Effector CD8-positive, alpha-beta T cell (primary cell): ENCODE data around the gene PASD1.
"Not testable (repeated sequence)": the region's sequence is repeated elsewhere in the genome, so short reads cannot be mapped to it uniquely, and the experiment has no call there.

Source experiments
- DNase-seq: peaks from one replicate; lab custom pipeline; 2025; lab: John Stamatoyannopoulos, UW

The PASD1 gene

GRCh38 chrX:151624677-151625076 is 61.2 kb downstream of the PASD1 start:
- DNase-seq: no peak

DNA sequence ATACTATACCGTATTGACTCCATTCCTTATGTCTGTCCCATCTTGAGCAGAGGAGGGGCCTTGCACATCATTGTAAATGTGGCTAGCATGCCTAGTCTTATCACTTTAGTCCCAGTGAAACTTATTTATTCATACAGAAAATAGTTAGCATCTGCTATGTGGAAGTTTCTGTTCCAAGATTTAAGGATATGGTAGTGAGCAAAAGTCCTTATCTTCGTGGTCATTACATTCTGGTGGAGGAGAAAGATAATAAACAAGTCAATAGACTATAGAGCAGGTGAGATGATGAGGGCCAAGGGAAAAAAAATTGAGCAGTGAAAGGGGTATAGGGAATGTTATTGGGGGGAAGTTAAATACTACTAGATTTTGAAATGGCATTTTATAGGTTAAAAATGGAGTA is 68.3 kb downstream of the PASD1 start:
- no peak for DNase-seq

DNA sequence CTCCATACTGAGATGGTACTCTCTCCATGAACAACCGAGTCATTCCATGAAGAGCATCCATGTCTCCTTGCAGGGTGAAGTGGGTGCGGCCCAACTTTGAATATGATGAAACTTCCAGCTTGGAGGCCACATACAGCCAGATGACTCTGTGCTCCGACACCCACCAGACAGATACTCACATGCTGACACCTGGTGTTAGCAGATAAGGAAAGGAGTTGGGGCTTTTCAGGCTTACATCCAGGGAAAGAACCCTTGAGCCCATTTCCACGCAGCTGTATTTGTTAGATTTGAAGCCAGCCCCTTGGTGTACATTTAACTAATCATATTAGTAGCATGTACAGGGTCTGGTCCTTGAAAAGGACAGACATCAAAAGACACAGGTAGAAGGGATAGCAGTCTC is 69.7 kb downstream of the PASD1 start:
- no peak for DNase-seq

DNA sequence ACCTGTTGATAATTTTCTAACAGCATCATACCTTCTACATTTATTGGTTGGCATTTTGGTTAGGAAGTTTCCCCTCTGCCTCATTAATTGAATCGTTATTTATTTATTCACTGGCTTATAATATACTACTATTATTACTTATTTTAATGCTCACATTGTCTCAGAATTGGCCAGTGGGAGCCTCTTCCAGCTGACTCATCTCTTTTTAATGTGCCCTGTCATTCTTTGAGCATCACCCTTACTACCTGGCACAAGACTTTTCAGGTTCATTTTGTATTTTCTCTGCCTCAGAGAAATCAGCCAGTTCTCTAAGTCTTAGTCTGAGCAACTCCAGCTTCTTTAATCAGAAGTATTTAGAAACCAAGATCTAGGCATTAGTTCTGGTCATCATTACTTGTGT is 71.5 kb downstream of the PASD1 start:
- DNase-seq: no peak

- DNase-seq: no peak
Observed at GRCh38 chrX:151641564-151641963, 78.1 kb downstream of the PASD1 start.

DNA sequence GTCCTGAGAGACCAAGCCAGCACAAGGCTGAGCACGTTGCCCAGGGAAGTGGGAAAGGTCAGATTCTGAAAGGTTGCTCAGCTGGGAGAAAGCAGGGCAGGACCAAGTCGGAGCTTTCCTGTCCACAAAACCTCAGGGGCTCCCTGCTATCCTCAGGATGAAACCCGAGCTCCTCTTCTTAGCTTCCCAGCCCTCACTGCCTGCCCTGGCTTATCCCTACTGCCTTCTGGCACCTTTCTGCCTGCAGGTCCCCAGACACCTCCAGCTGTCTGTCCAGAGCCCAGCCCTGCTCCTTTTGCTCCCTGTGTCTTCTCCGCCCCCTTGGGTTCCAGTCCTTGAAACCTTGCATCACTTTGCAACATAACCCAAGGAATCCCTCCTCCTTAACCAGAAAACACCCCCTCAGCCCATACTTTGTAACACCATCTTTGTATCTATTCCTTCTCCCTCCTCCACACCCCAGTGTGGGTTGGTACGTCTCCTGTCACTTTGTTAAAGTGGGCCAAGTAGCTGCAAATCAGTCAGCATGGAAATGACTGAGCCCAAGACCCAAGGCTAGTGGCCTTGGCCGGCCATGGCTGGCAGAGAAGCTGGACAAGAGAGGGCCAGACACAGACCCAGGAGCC is 111.8 kb downstream of the PASD1 start:
- DNase-seq: no peak

DNA sequence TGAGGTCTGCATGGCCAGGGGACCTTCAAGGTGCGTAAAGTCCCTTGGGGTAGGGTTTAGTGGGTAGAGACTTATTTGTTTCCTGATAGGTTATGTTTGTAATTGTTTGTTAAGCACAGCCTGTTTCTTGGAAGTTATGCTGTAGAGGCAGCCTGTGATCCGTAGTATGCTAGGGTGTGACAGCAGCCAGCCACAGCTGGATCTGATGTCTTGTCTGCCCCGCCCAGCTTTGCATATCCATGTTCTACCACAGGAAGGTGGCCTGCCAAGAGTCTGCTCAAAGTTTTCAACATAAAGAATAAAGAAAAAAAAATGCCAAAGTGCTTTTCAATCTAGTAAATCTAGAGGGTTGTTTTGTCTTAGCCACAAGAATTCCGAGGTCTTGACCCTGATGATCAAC is 112.7 kb downstream of the PASD1 start:
- DNase-seq: no peak

GRCh38 chrX:151679798-151680402 is 116.4 kb downstream of the PASD1 start:
- no peak for DNase-seq

- peak; percentile 24 for DNase-seq
Observed at GRCh38 chrX:151680805-151681204, 117.3 kb downstream of the PASD1 start.

DNA sequence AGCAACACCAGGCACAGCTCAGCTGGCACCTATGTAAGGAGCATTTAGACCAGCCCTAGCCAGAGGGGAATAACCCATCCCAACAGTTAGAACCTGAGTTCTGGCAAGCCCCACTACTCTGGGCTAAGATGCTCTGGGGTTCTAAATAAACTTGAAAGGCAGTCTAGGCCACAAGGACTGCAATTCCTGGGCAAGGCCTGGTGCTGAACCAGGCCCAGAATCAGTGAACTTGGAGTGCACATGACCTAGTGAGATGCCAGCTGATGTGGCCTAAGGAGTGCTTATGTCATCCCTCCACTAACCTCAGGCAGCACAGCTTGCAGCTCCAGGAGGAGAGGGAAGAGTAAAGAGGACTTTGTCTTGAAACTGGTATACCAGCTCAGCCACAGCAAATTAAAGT is 124.2 kb downstream of the PASD1 start:
- DNase-seq: no peak

DNA sequence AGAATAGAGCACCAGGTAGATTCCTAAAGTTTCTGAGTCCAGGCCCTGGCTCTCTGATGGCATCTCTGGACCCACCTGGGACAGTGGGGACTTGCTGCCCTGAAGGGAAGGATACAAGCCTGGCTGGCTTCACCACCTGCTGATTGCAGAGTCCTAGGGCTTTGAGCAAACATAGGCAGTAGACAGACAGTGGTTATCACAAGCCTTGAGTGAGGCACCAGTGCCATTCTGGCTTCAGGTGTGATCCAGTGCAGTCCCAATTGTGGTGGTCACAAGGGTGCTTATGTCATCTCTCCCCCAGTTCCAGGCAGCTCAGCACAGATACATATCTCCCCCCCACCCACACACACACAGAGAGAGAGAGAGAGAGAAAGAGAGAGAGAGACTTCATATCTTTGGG is 125.2 kb downstream of the PASD1 start:
- DNase-seq: no peak

- DNase-seq: no peak
Observed at GRCh38 chrX:151692825-151693224, 129.3 kb downstream of the PASD1 start.

GRCh38 chrX:151694121-151694520 is 130.6 kb downstream of the PASD1 start:
- no peak for DNase-seq

DNA sequence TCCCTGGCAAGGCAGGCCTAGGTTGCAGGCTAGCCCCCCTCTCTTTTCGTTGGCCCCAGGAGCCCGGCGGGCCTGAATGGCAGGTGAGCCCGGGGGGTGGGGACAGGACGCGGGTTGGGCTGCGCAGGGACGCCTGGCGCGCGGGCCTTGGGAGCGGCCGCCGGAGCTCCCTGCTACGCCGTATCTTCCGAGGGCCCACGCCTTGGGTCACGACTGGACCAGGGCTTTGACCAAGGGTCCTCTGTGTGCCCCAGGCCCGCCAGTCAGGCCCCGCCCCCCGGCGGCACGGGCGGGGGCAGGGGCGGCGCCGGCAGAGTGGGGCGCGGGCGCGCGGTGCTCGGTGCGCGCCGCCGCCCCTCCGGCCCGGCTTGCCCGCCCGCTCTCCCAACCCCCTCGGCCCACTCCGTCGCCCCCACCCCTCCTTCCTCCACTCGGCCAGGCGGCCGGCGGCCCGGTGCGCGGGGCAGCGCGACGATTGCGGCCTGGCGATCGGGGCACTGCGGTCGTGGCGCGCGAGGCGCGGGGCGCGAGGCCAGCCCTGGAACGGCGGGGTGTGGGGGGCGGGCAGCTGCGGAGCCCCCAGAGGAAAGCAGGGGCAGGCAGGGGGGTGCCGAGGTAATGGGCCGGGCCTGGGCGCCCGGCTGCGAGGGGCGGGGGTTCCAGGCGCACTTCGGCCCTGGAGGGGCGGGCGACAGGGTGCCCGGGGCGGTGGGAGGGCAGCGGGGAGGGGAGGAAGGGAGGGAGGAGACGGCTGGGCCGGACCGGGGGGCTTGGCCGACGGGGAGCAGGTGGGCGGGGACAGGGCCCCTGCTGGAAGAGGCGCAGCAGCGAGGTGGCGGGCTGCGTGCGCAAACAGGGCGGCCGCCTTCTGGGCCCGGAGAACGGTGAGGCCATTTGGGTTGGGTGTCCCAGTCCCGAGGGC is 131.4 kb downstream of the PASD1 start, which contains the start of gene PRRG3:
TSS of gene PRRG3 (plus strand) at position 798 of the 922 bp plus-strand sequence. CDS start 3,357 bp downstream, outside the sequence.
- DNase-seq: no peak

- no peak for DNase-seq
Observed at GRCh38 chrX:151695583-151696340, 132.3 kb downstream of the PASD1 start.

DNA sequence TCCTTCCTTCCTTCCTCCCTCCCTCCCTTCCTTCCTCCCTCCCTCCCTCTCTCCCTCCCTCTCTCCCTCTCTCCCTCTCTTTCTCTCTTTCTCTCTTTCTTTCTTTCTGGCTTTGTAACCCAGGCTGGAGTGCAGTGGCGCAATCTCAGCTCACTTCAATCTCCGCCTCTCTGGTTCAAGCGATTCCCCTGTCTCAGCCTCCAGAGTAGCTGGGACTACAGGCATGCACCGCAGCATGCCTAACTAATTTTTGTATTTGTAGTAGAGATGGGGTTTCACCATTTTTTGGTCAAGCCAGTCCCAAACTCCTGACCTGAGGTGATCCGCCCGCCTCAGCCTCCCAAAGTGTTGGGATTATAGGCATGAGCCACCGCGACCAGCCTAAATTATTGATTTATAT is 133.6 kb downstream of the PASD1 start:
- DNase-seq: not testable (repeated sequence)

- no peak for DNase-seq
Observed at GRCh38 chrX:151697522-151697921, 134.0 kb downstream of the PASD1 start.

DNA sequence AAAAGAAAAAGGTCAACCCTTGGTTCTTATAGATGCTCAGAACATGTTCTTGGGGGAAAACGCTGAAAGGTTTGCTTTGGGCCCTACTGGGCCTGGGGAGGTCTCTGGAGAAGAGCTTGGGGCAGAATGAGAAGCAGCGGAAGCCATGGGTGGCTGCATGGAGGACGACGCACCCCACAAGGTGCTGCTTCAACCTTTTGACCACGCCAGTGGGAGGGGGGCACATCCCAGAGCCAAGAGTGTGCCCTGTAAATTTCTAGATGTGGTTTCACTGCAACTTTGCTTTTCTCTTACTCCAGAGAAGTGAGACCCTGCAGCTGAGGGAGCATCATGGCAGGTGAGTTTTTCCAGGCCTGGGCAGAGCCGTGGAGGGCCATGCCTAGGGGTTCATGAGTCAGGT is 135.0 kb downstream of the PASD1 start:
- DNase-seq: no peak

GRCh38 chrX:151699746-151700145 is 136.3 kb downstream of the PASD1 start:
- no peak for DNase-seq

- DNase-seq: no peak
Observed at GRCh38 chrX:151700581-151700980, 137.1 kb downstream of the PASD1 start.

- no peak for DNase-seq
Observed at GRCh38 chrX:151701071-151701470, 137.6 kb downstream of the PASD1 start.

DNA sequence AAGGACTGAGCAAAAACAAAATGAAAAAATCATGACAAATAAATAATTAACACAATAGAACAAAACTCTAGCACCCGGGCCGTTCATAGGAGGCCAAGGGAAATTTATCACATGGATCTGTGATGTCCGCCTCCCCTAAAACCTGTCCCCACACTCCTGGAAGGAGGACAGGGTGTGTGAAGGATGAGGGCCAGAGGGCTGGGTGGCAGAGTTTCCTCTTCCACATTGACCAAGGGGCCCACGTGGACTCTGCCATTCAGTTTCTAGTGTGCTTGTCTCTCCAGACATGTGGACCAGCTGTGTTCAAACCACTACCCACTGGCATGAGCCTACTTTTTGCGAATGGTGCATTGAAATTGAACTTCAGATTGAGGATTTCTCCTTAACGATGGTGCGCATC is 138.1 kb downstream of the PASD1 start:
- no peak for DNase-seq
